B cell (primary cell): ENCODE measurements around the gene IPCEF1. TPM values are rescaled to one million over a fixed set of nuclear protein-coding genes. Genes with fewer than 3 reads are reported as not detected.

ENCODE experiments used
- ATAC-seq: fragments of 200-7000 bp; cut with Tn5 transposase; one replicate; pipeline ENCODE4 v1.10.0; 2021; ENCODE audit warnings: low read depth, mild to moderate bottlenecking, moderate number of reproducible peaks, moderate library complexity
- CTCF ChIA-PET: fragments of 350-600 bp; sonication (Branson Sonifier 250); formaldehyde crosslinking; loops from one replicate; lab custom pipeline; 2021; ENCODE audit warnings: antibody characterized with exemption, inconsistent platforms; lab: Charles Lee
- POLR2A ChIA-PET: fragments of 350-600 bp; sonication (Branson Sonifier 250); formaldehyde crosslinking; loops from one replicate; lab custom pipeline; 2021; ENCODE audit warnings: antibody characterized with exemption; lab: Charles Lee
- DNase-seq: peaks from one replicate; pipeline ENCODE4 v3.0.0; 2013
- H2AFZ ChIP-seq: 2 replicates; pipeline ENCODE4 v1.6.1; 2012; ENCODE audit warnings: mild to moderate bottlenecking, low read depth, low read length; ENCODE audit not compliant: insufficient read depth, poor library complexity, severe bottlenecking
- H3K27ac ChIP-seq, 2 donors: 1 replicate in 1 of 2; 2 replicates in 1 of 2; pipeline ENCODE4 v1.5.1; 2012 to 2013; ENCODE audit warnings: low read length in 2 of 2, mild to moderate bottlenecking in 2 of 2, moderate library complexity in 1 of 2
- H3K27me3 ChIP-seq, 4 experiments: fragments of 200-600 bp in 1 of 4; sonication (generic) in 1 of 4; replicated peaks in 1 of 4; 1 replicate in 2 of 4; 2 replicates in 2 of 4; pipeline versions ENCODE4 v1.6.1 to v1.7.0; 2013 to 2016; ENCODE audit warnings: low read length in 3 of 4, mild to moderate bottlenecking in 2 of 4, mixed read lengths in 1 of 4, moderate library complexity in 1 of 4; ENCODE audit not compliant: insufficient read depth in 4 of 4, control insufficient read depth in 3 of 4; ENCODE audit errors: control extremely low read depth in 1 of 4
- H3K36me3 ChIP-seq, 2 experiments: replicated peaks in 1 of 2; 1 replicate in 1 of 2; 2 replicates in 1 of 2; pipeline versions ENCODE4 v1.6.1 to v1.7.1; 2013; ENCODE audit warnings: low read length in 1 of 2; ENCODE audit not compliant: insufficient read depth in 2 of 2, control insufficient read depth in 1 of 2; ENCODE audit errors: control extremely low read depth in 1 of 2, extremely low read depth in 1 of 2
- H3K4me1 ChIP-seq, 2 donors: fragments of 200-600 bp in 1 of 2; sonication (generic) in 1 of 2; 1 replicate in 1 of 2; 2 replicates in 1 of 2; pipeline versions ENCODE4 v1.5.1 to v1.6.1; 2013 to 2017; ENCODE audit warnings: low read length in 2 of 2; ENCODE audit not compliant: control insufficient read depth in 2 of 2, insufficient read depth in 2 of 2
- H3K4me2 ChIP-seq: replicated peaks from 2 replicates; pipeline ENCODE3; 2012; ENCODE audit warnings: mild to moderate bottlenecking, low read depth, low read length; ENCODE audit not compliant: poor library complexity, severe bottlenecking
- H3K4me3 ChIP-seq, 5 experiments: fragments of 200-600 bp in 1 of 5; sonication (generic) in 1 of 5; 1 replicate in 3 of 5; 2 replicates in 2 of 5; pipeline versions ENCODE4 v1.5.1 to v1.7.0; 2011 to 2016; ENCODE audit warnings: low read length in 4 of 5, mild to moderate bottlenecking in 4 of 5, low read depth in 2 of 5, control low read depth in 1 of 5, moderate library complexity in 1 of 5; ENCODE audit not compliant: insufficient read depth in 1 of 5; ENCODE audit errors: control extremely low read depth in 1 of 5, extremely low read depth in 1 of 5
- H3K79me2 ChIP-seq: fragments of 200-600 bp; sonication (generic); one replicate; pipeline ENCODE4 v1.6.0; 2016; ENCODE audit warnings: low read length; ENCODE audit not compliant: control insufficient read depth, insufficient read depth
- H3K9ac ChIP-seq: fragments of 200-600 bp; sonication (generic); 2 replicates; pipeline ENCODE4 v1.6.1; 2017; ENCODE audit warnings: mild to moderate bottlenecking, low read length, moderate library complexity
- H3K9me3 ChIP-seq, 3 donors: one replicate each; pipeline versions ENCODE4 v1.6.1 to v1.7.1; 2013; ENCODE audit warnings: low read length in 2 of 3; ENCODE audit not compliant: control insufficient read depth in 2 of 3, insufficient read depth in 1 of 3; ENCODE audit errors: control extremely low read depth in 1 of 3
- H4K20me1 ChIP-seq: 2 replicates; pipeline ENCODE4 v1.6.0; 2012; ENCODE audit warnings: mild to moderate bottlenecking, low read length; ENCODE audit not compliant: insufficient read depth, control insufficient read depth, poor library complexity, severe bottlenecking
- H3K27ac Mint-ChIP-seq: one replicate; pipeline ENCODE4 v1.8.0; 2021; ENCODE audit warnings: mixed read lengths
- H3K27me3 Mint-ChIP-seq: one replicate; pipeline ENCODE4 v1.8.0; 2021; ENCODE audit warnings: mixed read lengths
- H3K4me1 Mint-ChIP-seq: one replicate; pipeline ENCODE4 v1.8.0; 2021; ENCODE audit warnings: mixed read lengths
- H3K4me3 Mint-ChIP-seq: one replicate; pipeline ENCODE4 v1.8.0; 2021; ENCODE audit warnings: mixed read lengths
- H3K9me3 Mint-ChIP-seq: one replicate; pipeline ENCODE4 v1.8.0; 2022; ENCODE audit warnings: mixed read lengths; ENCODE audit not compliant: insufficient read depth
- CTCF ChIP-seq: fragments of 200-600 bp; IDR thresholded peaks from one replicate; pipeline ENCODE4 v1.8.0; 2022; ENCODE audit warnings: antibody characterized with exemption, mild to moderate bottlenecking
- EZH2 ChIP-seq: IDR thresholded peaks from 2 replicates; pipeline ENCODE4 v1.6.1; 2012; ENCODE audit warnings: borderline replicate concordance, low read depth, mild to moderate bottlenecking, moderate library complexity, low read length; ENCODE audit not compliant: insufficient read depth, poor library complexity, severe bottlenecking
- WGBS: methylation state at CpG from one replicate; pipeline ENCODE4 v1.1.5; 2013; ENCODE audit warnings: missing lambda C conversion rate; ENCODE audit not compliant: insufficient coverage; 5-methylcytosine and 5-hydroxymethylcytosine counted together
- intact Hi-C: fragments of 100-400 bp; cut with micrococcal nuclease; formaldehyde crosslinking; loops from one replicate; pipeline ENCODE4 v1.10.0; 2022
- polyA plus RNA-seq: library from polyadenylated mRNA; depleted of rRNA; stranded (reverse); fragments of >200 nt; gene quantifications from 2 replicates; pipeline ENCODE4 v1.2.3, GENCODE V29; 2012
- total RNA-seq, 2 donors: library from RNA; stranded (reverse); fragments of 120-200 nt in 1 of 2; gene quantifications; 1 replicate in 1 of 2; 2 replicates in 1 of 2; pipeline versions ENCODE4 v1.2.3 to v1.2.4, GENCODE V29; 2013 to 2022

IPCEF1 gene
- total and polyA plus RNA-seq, 2 donors (not counting 1 experiment from before 2014, with no cell fraction given): 0.22 to 0.94 TPM

GRCh38 chr6:154316131-154316530, 40.5 kb downstream of the IPCEF1 start:
- Histone ChIP-seq H3K9ac (no peak overlapping the region), H3K27me3 (no peaks in the 10 kb centered on the region), H3K36me3 (no peaks in the 10 kb centered on the region), H3K4me3 (no peak overlapping the region), H3K4me2 (no peak overlapping the region), H4K20me1 (no peaks in the 10 kb centered on the region), H3K27ac (no peak overlapping the region), H3K79me2 (no peaks in the 10 kb centered on the region), H3K4me1 (no peaks in the 10 kb centered on the region), H2AFZ (no peak overlapping the region), H3K9me3 (no peaks in the 10 kb centered on the region)
- intact Hi-C loops: no loop called here
- H3K27ac Mint-ChIP-seq: no peak overlapping the region
- H3K4me1 Mint-ChIP-seq: peaks cover 2% of the 10 kb centered on the region
- H3K27me3 Mint-ChIP-seq: no peaks in the 10 kb centered on the region
- whole genome bisulfite sequencing: no CpG with 5 or more reads among the region's 1 CpG
- H3K4me3 Mint-ChIP-seq: no peak overlapping the region
- ATAC-seq (no peak), DNase-seq (no peak)
- ChIA-PET CTCF (no interaction called here), POLR2A (no interaction called here)
- TF ChIP-seq EZH2 (no peak), CTCF (no peak)
- no peaks in the 10 kb centered on the region for H3K9me3 Mint-ChIP-seq

- Histone ChIP-seq H3K36me3 (no peaks in the 10 kb centered on the region), H3K9ac (no peak overlapping the region), H2AFZ (no peak overlapping the region), H3K4me1 (no peaks in the 10 kb centered on the region), H3K27ac (no peak overlapping the region), H3K9me3 (no peaks in the 10 kb centered on the region), H3K4me3 (no peak overlapping the region), H3K79me2 (no peaks in the 10 kb centered on the region), H3K27me3 (no peaks in the 10 kb centered on the region), H3K4me2 (no peak overlapping the region), H4K20me1 (no peaks in the 10 kb centered on the region)
- Mint-ChIP-seq H3K27me3 (peaks cover 4% of the 10 kb centered on the region), H3K4me1 (peaks cover 2% of the 10 kb centered on the region), H3K4me3 (no peak overlapping the region), H3K27ac (no peak overlapping the region), H3K9me3 (no peaks in the 10 kb centered on the region)
- ATAC-seq (no peak), DNase-seq (no peak)
- CTCF ChIA-PET: no interaction called here
- no CpG with 5 or more reads among the region's 1 CpG for WGBS
- TF ChIP-seq EZH2: no peak
- TF ChIP-seq CTCF: no peak
- POLR2A ChIA-PET: no interaction called here
- intact Hi-C loops: no loop called here
Measured at GRCh38 chr6:154314084-154314483, 42.5 kb downstream of the IPCEF1 start.
